Fibroblast of the aortic adventitia (primary cell): Measurements from ENCODE around the gene INHBB. TPM values are rescaled to one million over a fixed set of nuclear protein-coding genes. Genes with fewer than 3 reads are reported as not detected.

Experiments
- DNase-seq: peaks from one replicate; pipeline ENCODE4 v3.0.0-alpha.2; 2010; ENCODE audit warnings: low read depth
- H3K4me3 ChIP-seq: 2 replicates; pipeline ENCODE4 v1.5.1; 2011; ENCODE audit warnings: low read depth, mild to moderate bottlenecking, control low read depth, low read length, moderate library complexity
- total RNA-seq: library from RNA; depleted of rRNA; stranded (reverse); fragments of >200 nt; gene quantifications from 2 replicates; pipeline ENCODE4 v1.2.3, GENCODE V29; 2012; ENCODE audit warnings: low replicate concordance
- TF ChIP-seq, protein P1 (sequence below): IDR thresholded peaks from 2 replicates; pipeline ENCODE4 v1.5.1; 2011; ENCODE audit warnings: mild to moderate bottlenecking, low read length, control low read depth, inconsistent platforms; ENCODE audit not compliant: insufficient read depth

The INHBB gene
- not detected in 2 replicates for total RNA-seq

DNA sequence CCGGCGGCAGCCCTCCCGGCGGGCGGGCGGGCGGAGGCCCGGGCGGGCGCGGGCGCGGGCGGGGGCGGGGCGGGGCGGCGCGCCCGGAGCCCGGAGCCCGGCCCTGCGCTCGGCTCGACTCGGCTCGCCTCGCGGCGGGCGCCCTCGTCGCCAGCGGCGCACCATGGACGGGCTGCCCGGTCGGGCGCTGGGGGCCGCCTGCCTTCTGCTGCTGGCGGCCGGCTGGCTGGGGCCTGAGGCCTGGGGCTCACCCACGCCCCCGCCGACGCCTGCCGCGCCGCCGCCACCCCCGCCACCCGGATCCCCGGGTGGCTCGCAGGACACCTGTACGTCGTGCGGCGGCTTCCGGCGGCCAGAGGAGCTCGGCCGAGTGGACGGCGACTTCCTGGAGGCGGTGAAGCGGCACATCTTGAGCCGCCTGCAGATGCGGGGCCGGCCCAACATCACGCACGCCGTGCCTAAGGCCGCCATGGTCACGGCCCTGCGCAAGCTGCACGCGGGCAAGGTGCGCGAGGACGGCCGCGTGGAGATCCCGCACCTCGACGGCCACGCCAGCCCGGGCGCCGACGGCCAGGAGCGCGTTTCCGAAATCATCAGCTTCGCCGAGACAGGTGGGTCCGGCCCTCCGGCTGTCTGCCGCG lies at the start of gene INHBB:
INHBB (plus strand) TSS at position 111 of the 641 bp plus-strand sequence; CDS start at position 164, 53 bp downstream.
- H3K4me3 ChIP-seq: peak within 1 kb of the TSS; percentile 41
- DNase-seq: no peak
- TF ChIP-seq, protein P1, sequence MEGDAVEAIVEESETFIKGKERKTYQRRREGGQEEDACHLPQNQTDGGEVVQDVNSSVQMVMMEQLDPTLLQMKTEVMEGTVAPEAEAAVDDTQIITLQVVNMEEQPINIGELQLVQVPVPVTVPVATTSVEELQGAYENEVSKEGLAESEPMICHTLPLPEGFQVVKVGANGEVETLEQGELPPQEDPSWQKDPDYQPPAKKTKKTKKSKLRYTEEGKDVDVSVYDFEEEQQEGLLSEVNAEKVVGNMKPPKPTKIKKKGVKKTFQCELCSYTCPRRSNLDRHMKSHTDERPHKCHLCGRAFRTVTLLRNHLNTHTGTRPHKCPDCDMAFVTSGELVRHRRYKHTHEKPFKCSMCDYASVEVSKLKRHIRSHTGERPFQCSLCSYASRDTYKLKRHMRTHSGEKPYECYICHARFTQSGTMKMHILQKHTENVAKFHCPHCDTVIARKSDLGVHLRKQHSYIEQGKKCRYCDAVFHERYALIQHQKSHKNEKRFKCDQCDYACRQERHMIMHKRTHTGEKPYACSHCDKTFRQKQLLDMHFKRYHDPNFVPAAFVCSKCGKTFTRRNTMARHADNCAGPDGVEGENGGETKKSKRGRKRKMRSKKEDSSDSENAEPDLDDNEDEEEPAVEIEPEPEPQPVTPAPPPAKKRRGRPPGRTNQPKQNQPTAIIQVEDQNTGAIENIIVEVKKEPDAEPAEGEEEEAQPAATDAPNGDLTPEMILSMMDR: no peak

DNA sequence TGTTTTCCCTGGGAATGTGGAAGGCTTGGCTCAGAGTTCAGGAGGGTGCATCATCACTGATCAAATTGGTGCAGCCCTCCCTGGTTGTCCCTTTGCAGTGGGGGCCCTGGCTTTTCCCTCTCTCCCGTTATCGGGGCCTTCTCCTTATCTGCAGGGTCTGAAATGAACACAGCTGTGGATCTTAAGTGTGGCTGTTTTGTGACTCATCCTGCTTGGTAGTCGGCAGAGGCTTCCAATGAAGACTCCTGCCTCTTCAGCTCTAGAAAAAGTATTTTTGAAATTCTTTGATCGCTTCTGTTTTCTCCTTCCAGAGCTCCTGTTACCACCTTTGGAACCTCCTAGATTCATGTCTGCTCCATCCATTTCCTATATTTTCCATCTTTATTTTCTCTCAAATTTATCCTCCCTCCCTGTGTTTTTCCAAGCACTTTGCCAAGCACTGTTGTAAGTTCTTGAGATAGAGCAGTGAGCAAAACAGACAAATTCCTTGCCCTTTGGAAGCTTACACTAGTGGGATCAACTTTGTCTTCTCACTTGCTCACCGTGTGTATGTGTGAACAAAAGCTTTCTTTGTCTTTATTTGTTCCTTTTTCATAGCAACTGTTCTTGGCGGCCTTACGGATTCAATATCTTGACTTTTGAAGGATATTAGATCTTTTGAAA lies 47.6 kb upstream of the INHBB start:
- DNase-seq: peak; percentile 62
- no peak overlapping the region for H3K4me3 ChIP-seq
- TF ChIP-seq, protein P1: no peak

DNA sequence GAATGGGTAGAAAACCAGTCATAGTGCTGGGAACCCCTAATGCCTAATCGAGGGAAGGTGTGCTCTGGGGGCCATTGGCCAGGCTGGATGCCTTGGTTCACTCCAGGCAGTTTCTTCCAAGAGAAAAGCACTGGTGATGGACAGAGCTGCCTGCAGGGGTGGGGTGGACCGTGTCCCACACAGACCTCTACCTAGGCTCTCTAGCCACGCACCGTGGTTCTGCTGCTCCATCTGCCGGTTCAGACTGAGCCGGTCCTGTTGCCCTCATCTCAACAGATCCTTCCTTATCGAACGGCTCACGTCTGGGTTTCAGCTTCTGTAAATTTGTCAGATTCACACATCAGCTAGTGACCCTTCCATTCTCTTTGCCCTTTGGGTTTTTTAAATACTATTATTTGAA lies 46.9 kb upstream of the INHBB start:
- H3K4me3 ChIP-seq: no peak overlapping the region
- DNase-seq: no peak
- TF ChIP-seq, protein P1: no peak

DNA sequence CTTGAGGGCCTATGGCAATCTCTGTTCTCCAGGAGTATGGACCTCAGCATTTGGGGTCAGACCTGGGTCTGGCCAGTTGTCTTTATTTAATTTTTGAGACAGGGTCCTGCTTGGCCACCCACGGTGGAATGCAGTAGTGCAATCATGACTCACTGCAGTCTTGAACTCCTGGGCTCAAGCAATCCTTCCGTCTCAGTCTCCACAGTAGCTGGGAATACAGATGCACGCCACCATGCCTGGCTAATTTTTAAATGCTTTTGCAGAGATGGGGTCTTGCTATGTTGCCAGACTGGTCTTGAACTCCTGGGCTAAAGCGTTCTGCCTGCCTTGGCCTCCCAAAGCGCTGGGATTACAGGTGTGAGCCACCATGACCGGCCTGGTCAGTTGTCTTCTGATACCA lies 46.4 kb upstream of the INHBB start:
- TF ChIP-seq, protein P1: no peak
- no peak overlapping the region for H3K4me3 ChIP-seq
- DNase-seq: no peak

DNA sequence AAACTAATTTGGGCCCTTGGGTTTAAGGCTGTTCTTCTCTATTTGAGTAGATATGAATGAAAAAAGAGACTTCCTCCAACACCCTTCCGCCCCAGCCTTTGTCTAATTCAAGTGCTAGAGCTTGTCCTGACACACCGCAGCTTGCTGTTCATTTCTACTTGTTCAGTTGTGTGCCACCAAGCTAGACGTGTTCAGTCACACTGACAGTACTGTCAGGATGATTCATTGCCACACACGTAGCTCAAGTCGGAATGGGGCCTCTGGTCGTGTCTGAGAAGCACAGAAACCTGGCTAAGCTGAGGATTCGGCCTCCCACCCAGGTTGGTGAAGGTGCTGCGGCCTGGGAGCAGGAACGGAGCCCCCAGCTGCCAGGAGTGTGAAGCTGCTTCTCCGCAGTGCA lies 45.6 kb upstream of the INHBB start:
- no peak overlapping the region for H3K4me3 ChIP-seq
- DNase-seq: no peak
- TF ChIP-seq, protein P1: no peak

DNA sequence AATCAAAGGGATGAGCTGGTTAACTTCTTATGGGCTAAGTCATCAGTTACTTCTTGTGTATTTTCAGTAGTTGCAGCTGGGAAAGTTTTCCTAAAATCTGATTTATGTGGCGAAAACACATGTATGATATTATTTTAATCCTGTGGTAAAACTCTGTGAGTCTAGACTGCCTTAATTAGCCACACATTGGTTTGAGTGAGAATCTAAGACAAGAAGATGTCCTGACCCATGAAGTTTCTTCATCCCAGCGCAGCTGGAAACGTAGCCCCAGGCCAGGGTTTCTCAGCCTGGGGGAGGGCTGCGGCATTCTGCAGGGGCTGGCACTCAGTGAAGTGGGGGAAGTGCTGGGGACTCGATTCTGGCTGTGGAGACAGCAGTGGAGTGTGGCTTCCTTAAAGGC lies 44.7 kb upstream of the INHBB start:
- no peak for DNase-seq
- TF ChIP-seq, protein P1: no peak
- no peak overlapping the region for H3K4me3 ChIP-seq

DNA sequence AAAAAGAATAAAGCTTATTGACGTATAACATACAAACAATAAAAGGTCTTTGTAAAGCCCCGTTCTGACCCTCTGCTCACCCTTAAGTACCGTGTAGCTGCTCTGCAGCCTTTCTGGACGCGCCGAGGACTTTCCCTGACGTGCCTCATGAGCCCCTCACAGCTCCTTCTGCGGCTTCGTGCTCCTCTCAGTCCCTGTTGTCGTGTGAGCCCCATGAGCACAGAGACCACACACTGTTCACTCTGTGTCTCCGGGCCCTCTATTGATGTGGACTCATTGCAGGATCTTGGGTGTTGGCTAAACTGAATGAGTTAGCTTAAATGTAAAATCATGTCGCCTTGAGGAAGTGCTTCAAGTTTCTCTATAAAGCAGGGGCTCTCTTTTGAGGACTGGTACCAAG lies 43.6 kb upstream of the INHBB start:
- no peak for DNase-seq
- no peak overlapping the region for H3K4me3 ChIP-seq
- TF ChIP-seq, protein P1: no peak
